DND-41 (cell line): ENCODE results near the gene ANXA3.

ENCODE experiments used
- ATAC-seq: fragments of 200-7000 bp; cut with Tn5 transposase; 3 replicates; pipeline ENCODE4 v1.9.1; 2021; ENCODE audit warnings: low read depth; ENCODE audit not compliant: insufficient read depth
- DNase-seq: peaks from one replicate; pipeline ENCODE4 v3.0.0-alpha.2; 2020
- H2AFZ ChIP-seq: 2 replicates; pipeline ENCODE4 v1.6.0; 2012; ENCODE audit warnings: low read depth, low read length
- H3K27ac ChIP-seq: 2 replicates; pipeline ENCODE4 v1.5.1; 2012; ENCODE audit warnings: low read length, inconsistent platforms
- H3K27me3 ChIP-seq: fragments of 200-600 bp; sonication (generic); 2 replicates; pipeline ENCODE4 v1.6.0; 2012; ENCODE audit warnings: low read length, mild to moderate bottlenecking, inconsistent platforms; ENCODE audit not compliant: insufficient read depth, poor library complexity
- H3K36me3 ChIP-seq: 2 replicates; pipeline ENCODE4 v1.5.1; 2012; ENCODE audit warnings: low read length, inconsistent platforms; ENCODE audit not compliant: insufficient read depth
- H3K4me1 ChIP-seq: 2 replicates; pipeline ENCODE4 v1.5.1; 2012; ENCODE audit warnings: mild to moderate bottlenecking, low read length; ENCODE audit not compliant: insufficient read depth
- H3K4me2 ChIP-seq: 2 replicates; pipeline ENCODE4 v1.6.0; 2012; ENCODE audit warnings: mild to moderate bottlenecking, moderate library complexity, low read length, inconsistent platforms; ENCODE audit not compliant: insufficient read depth
- H3K4me3 ChIP-seq, 2 experiments: fragments of 200-600 bp in 1 of 2; shearing (Covaris generic) in 1 of 2; 2 replicates each; pipeline ENCODE4 v1.5.1; 2012 to 2016; ENCODE audit warnings: inconsistent platforms in 2 of 2, low read length in 2 of 2, mild to moderate bottlenecking in 2 of 2, low read depth in 1 of 2, moderate library complexity in 1 of 2
- H3K79me2 ChIP-seq: 2 replicates; pipeline ENCODE4 v1.6.0; 2012; ENCODE audit warnings: low read length, inconsistent platforms; ENCODE audit not compliant: insufficient read depth
- H3K9ac ChIP-seq: 2 replicates; pipeline ENCODE4 v1.6.0; 2012; ENCODE audit warnings: low read depth, mild to moderate bottlenecking, inconsistent platforms, low read length, moderate library complexity
- H3K9me3 ChIP-seq: 2 replicates; pipeline ENCODE4 v1.5.1; 2012; ENCODE audit warnings: low read length, moderate library complexity, mild to moderate bottlenecking, inconsistent platforms; ENCODE audit not compliant: insufficient read depth, severe bottlenecking
- H4K20me1 ChIP-seq: 2 replicates; pipeline ENCODE4 v1.6.0; 2012; ENCODE audit warnings: low read length; ENCODE audit not compliant: insufficient read depth
- EZH2 ChIP-seq: IDR thresholded peaks from 3 replicates; pipeline ENCODE4 v1.6.1; 2012; ENCODE audit warnings: borderline replicate concordance, low read depth, mild to moderate bottlenecking, moderate library complexity, low read length, inconsistent platforms; ENCODE audit not compliant: severe bottlenecking
- TF ChIP-seq, protein P1 (sequence below): IDR thresholded peaks from 2 replicates; pipeline ENCODE4 v1.5.1; 2012; ENCODE audit warnings: borderline replicate concordance, low read length, moderate library complexity, mild to moderate bottlenecking; ENCODE audit not compliant: poor library complexity, severe bottlenecking; ENCODE audit errors: extremely low read depth

Gene ANXA3

DNA sequence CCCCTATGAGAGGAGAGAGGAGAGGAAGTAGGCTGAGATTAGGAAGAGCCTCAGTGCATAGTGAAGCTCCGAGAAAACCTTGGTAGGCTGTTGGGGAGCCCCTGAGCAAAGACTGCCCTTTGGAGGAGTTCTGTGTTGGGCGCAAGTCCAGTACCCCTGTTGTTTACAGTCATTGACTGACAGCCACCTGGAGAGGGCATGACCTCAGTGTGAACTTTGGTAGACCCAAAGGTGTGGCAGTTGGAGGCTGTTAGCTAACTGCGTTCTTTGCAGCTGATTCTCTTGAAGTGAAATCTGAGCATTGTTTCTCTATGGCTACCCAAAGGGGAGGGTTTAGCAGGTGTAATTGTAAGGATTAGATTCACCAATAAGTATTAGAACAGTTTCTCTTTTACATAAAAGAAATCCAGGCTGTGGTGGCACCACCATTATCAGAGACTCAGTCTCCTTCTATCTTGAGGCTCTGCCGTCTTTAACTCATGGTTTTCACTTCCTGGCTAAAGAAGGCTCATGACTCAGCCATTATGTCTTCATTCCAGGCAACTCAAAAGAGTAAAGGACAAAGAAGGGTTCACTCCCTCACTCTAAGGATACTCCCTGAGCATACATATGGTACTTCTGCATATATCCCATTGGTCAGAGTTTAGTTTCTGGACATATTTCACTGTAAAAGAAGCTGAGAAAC lies 33.4 kb downstream of the ANXA3 start:
- no peaks in the 10 kb centered on the region for H3K36me3 ChIP-seq
- H4K20me1 ChIP-seq, result no peaks in the 10 kb centered on the region
- ATAC-seq (peak; percentile 29; the same call in 1 of the 3 replicates), DNase-seq (no peak)
- no peak overlapping the region for H3K27ac ChIP-seq
- H3K4me1 ChIP-seq, result no peaks in the 10 kb centered on the region
- H3K4me2 ChIP-seq, result no peak overlapping the region
- no peak for TF ChIP-seq EZH2
- TF ChIP-seq, protein P1, sequence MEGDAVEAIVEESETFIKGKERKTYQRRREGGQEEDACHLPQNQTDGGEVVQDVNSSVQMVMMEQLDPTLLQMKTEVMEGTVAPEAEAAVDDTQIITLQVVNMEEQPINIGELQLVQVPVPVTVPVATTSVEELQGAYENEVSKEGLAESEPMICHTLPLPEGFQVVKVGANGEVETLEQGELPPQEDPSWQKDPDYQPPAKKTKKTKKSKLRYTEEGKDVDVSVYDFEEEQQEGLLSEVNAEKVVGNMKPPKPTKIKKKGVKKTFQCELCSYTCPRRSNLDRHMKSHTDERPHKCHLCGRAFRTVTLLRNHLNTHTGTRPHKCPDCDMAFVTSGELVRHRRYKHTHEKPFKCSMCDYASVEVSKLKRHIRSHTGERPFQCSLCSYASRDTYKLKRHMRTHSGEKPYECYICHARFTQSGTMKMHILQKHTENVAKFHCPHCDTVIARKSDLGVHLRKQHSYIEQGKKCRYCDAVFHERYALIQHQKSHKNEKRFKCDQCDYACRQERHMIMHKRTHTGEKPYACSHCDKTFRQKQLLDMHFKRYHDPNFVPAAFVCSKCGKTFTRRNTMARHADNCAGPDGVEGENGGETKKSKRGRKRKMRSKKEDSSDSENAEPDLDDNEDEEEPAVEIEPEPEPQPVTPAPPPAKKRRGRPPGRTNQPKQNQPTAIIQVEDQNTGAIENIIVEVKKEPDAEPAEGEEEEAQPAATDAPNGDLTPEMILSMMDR, result no peak
- H3K4me3 ChIP-seq, result no peak overlapping the region
- no peaks in the 10 kb centered on the region for H3K79me2 ChIP-seq
- no peaks in the 10 kb centered on the region for H3K9me3 ChIP-seq
- H2AFZ ChIP-seq, result no peak overlapping the region
- H3K9ac ChIP-seq, result no peak overlapping the region
- no peaks in the 10 kb centered on the region for H3K27me3 ChIP-seq

DNA sequence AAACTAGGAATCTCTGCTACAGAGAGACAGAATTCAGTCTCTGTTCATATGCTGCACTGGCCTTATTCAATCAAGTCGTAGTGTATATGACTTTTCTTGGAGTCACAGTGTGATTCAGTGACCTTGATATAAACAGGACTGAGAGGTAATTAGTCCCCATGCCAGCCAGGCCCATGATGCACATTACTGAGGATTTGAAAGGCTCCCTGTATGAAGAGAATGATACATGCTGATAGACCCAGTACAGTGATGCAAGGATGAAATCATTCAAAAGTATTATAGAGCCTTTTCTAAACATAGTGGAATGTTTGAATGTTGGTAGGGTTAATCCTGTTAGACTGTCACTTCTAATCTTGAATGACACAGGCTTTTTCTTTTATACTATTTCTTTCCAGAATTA lies 34.1 kb downstream of the ANXA3 start:
- H3K4me1 ChIP-seq, result no peaks in the 10 kb centered on the region
- H3K27me3 ChIP-seq, result no peaks in the 10 kb centered on the region
- no peak overlapping the region for H3K9ac ChIP-seq
- ATAC-seq, result no peak
- H3K79me2 ChIP-seq, result no peaks in the 10 kb centered on the region
- H3K9me3 ChIP-seq, result no peaks in the 10 kb centered on the region
- no peaks in the 10 kb centered on the region for H4K20me1 ChIP-seq
- no peak overlapping the region for H3K27ac ChIP-seq
- DNase-seq, result no peak
- no peak overlapping the region for H2AFZ ChIP-seq
- H3K4me3 ChIP-seq, result no peak overlapping the region
- H3K4me2 ChIP-seq, result no peak overlapping the region
- TF ChIP-seq EZH2, result no peak
- TF ChIP-seq, protein P1, result no peak
- no peaks in the 10 kb centered on the region for H3K36me3 ChIP-seq

- Histone ChIP-seq H3K4me3 (no peak overlapping the region), H3K27ac (no peak overlapping the region), H3K9ac (no peak overlapping the region), H3K4me2 (no peak overlapping the region), H3K36me3 (no peaks in the 10 kb centered on the region), H4K20me1 (no peaks in the 10 kb centered on the region), H3K79me2 (no peaks in the 10 kb centered on the region), H3K27me3 (no peaks in the 10 kb centered on the region), H3K4me1 (no peaks in the 10 kb centered on the region), H3K9me3 (no peaks in the 10 kb centered on the region), H2AFZ (no peak overlapping the region)
- TF ChIP-seq, protein P1, result no peak
- no peak for TF ChIP-seq EZH2
- no peak for DNase-seq
- no peak for ATAC-seq
Measured at GRCh38 chr4:78588894-78589545, 37.5 kb downstream of the ANXA3 start.
